Measurements from ENCODE around the gene PDZD2. TPM values are rescaled to one million over a fixed set of nuclear protein-coding genes. Genes with fewer than 3 reads are reported as not detected.

PDZD2 gene
- total RNA-seq, 1 donor from 2014 or later, result 4.3 TPM

- H3K27ac Mint-ChIP-seq, result no peak overlapping the region
- H3K27me3 Mint-ChIP-seq, result peaks cover 7% of the 10 kb centered on the region
- DNase-seq (ENCODE audit: extremely low spot score, unreplicated experiment), result no peak
- no peaks in the 10 kb centered on the region for H3K4me1 Mint-ChIP-seq (ENCODE audit: unreplicated experiment)
- H3K36me3 Mint-ChIP-seq, result peaks cover 4% of the 10 kb centered on the region
- peaks cover 5% of the 10 kb centered on the region for H3K9me3 Mint-ChIP-seq
- TF ChIP-seq, protein P1, sequence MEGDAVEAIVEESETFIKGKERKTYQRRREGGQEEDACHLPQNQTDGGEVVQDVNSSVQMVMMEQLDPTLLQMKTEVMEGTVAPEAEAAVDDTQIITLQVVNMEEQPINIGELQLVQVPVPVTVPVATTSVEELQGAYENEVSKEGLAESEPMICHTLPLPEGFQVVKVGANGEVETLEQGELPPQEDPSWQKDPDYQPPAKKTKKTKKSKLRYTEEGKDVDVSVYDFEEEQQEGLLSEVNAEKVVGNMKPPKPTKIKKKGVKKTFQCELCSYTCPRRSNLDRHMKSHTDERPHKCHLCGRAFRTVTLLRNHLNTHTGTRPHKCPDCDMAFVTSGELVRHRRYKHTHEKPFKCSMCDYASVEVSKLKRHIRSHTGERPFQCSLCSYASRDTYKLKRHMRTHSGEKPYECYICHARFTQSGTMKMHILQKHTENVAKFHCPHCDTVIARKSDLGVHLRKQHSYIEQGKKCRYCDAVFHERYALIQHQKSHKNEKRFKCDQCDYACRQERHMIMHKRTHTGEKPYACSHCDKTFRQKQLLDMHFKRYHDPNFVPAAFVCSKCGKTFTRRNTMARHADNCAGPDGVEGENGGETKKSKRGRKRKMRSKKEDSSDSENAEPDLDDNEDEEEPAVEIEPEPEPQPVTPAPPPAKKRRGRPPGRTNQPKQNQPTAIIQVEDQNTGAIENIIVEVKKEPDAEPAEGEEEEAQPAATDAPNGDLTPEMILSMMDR (conservative IDR thresholded peaks at IDR 0.05), result no peak
- H3K4me3 Mint-ChIP-seq, result no peak overlapping the region
These were observed 349.2 kb downstream of the PDZD2 start for GRCh38 chr5:31987985-31988710.

- no peak for DNase-seq (ENCODE audit: extremely low spot score, unreplicated experiment)
- H3K36me3 Mint-ChIP-seq, result peaks cover 4% of the 10 kb centered on the region
- H3K4me3 Mint-ChIP-seq, result no peak overlapping the region
- H3K4me1 Mint-ChIP-seq (ENCODE audit: unreplicated experiment), result no peaks in the 10 kb centered on the region
- peaks cover 10% of the 10 kb centered on the region for H3K27me3 Mint-ChIP-seq
- H3K9me3 Mint-ChIP-seq, result peaks cover 5% of the 10 kb centered on the region
- H3K27ac Mint-ChIP-seq, result no peak overlapping the region
- TF ChIP-seq, protein P1 (conservative IDR thresholded peaks at IDR 0.05), result no peak
These were observed 351.2 kb downstream of the PDZD2 start for GRCh38 chr5:31990081-31990650.

GRCh38 chr5:31990701-31991110 lies 351.8 kb downstream of the PDZD2 start:
- no peaks in the 10 kb centered on the region for H3K4me1 Mint-ChIP-seq (ENCODE audit: unreplicated experiment)
- H3K27me3 Mint-ChIP-seq, result peaks cover 13% of the 10 kb centered on the region
- TF ChIP-seq, protein P1 (conservative IDR thresholded peaks at IDR 0.05), result no peak
- DNase-seq (ENCODE audit: extremely low spot score, unreplicated experiment), result no peak
- H3K4me3 Mint-ChIP-seq, result no peak overlapping the region
- no peak overlapping the region for H3K27ac Mint-ChIP-seq
- H3K36me3 Mint-ChIP-seq, result peaks cover 4% of the 10 kb centered on the region
- H3K9me3 Mint-ChIP-seq, result peaks cover 6% of the 10 kb centered on the region

- TF ChIP-seq, protein P1 (conservative IDR thresholded peaks at IDR 0.05), result no peak
- H3K9me3 Mint-ChIP-seq, result peaks cover 9% of the 10 kb centered on the region
- no peak overlapping the region for H3K4me3 Mint-ChIP-seq
- H3K4me1 Mint-ChIP-seq (ENCODE audit: unreplicated experiment), result no peaks in the 10 kb centered on the region
- peaks cover 4% of the 10 kb centered on the region for H3K36me3 Mint-ChIP-seq
- H3K27me3 Mint-ChIP-seq, result peaks cover 16% of the 10 kb centered on the region
- no peak overlapping the region for H3K27ac Mint-ChIP-seq
- no peak for DNase-seq (ENCODE audit: extremely low spot score, unreplicated experiment)
These were observed 353.4 kb downstream of the PDZD2 start for GRCh38 chr5:31992377-31992776.

DNA sequence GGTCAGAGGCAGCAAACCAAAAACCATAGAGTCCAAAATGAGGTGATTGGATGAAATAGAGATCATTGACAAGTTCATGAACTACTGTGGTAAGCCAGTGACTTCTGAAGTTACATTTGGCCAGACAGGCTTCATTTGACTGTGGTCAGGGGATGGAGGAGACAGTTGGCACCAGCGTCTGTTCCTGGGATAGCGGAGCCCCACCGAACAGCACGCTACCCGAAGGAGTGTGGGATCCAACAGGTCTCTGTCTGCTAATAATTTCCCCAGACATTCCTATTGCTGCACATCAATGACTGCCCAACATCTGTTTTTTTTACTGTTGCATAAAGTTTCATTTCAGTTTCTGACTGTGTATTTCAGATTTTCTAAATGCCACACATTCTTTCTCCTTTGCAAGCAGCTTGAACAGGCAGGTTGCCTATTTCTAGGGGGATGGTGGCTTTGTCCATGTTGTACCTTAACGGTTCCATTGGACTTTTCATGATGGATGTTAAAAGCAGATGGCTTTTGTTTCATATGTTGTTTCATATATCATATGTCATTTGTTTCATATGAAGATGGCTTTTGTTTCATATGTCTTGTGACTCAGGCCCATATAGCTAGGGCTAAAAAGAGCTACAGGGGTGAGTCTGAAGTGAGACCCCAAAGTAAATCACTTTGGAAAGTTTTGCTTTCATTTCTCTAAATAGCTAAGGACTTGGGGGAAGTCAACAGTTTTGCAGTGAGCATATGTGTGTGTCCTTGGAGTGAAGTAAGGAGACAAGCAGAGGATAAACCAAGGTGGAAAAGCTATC lies 354.4 kb downstream of the PDZD2 start:
- Mint-ChIP-seq H3K9me3 (peaks cover 9% of the 10 kb centered on the region), H3K27me3 (peaks cover 16% of the 10 kb centered on the region), H3K36me3 (no peaks in the 10 kb centered on the region), H3K4me1 (ENCODE audit: unreplicated experiment) (no peaks in the 10 kb centered on the region), H3K27ac (no peak overlapping the region), H3K4me3 (no peak overlapping the region)
- no peak for DNase-seq (ENCODE audit: extremely low spot score, unreplicated experiment)
- TF ChIP-seq, protein P1 (conservative IDR thresholded peaks at IDR 0.05), result no peak
